Ovary (tissue), 9 donors: ENCODE measurements around the gene ATG2A. TPM values are rescaled to one million over a fixed set of nuclear protein-coding genes. Genes with fewer than 3 reads are reported as not detected.

Experiments
- DNase-seq, 5 donors: peaks; one replicate each; pipeline ENCODE4 v3.0.0-alpha.2; 2019 to 2020
- H3K27ac ChIP-seq, 2 donors: fragments of 200-600 bp; one replicate each; pipeline versions ENCODE4 v1.5.1 to v1.8.0; 2019 to 2022
- H3K27me3 ChIP-seq: fragments of 200-600 bp; one replicate; pipeline ENCODE4 v1.8.0; 2022
- H3K36me3 ChIP-seq: fragments of 200-600 bp; sonication (generic); one replicate; pipeline ENCODE4 v1.5.1; 2019
- H3K4me1 ChIP-seq: one replicate; pipeline ENCODE4 v1.8.1; 2013; ENCODE audit warnings: mild to moderate bottlenecking, moderate library complexity; ENCODE audit not compliant: insufficient read depth
- H3K4me3 ChIP-seq: fragments of 200-600 bp; sonication (generic); one replicate; pipeline ENCODE4 v1.5.1; 2017
- H3K9me3 ChIP-seq, 2 donors: fragments of 200-600 bp in 1 of 2; sonication (generic) in 1 of 2; one replicate each; pipeline versions ENCODE4 v1.5.1 to v1.8.1; 2013 to 2019; ENCODE audit warnings: mild to moderate bottlenecking in 1 of 2, moderate library complexity in 1 of 2
- EP300 ChIP-seq: sonication (generic); formaldehyde crosslinking; IDR thresholded peaks from one replicate; pipeline ENCODE4 v1.6.1; 2017; ENCODE audit warnings: antibody characterized with exemption
- POLR2A ChIP-seq: fragments of 450-650 bp; IDR thresholded peaks from one replicate; pipeline ENCODE4 v1.6.1; 2017; ENCODE audit warnings: antibody characterized with exemption, mild to moderate bottlenecking, moderate library complexity
- WGBS, 3 donors: extraction: QIAGEN DNeasy Blood & Tissue Kit in 1 of 3; methylation state at CpG; one replicate each; pipeline versions ENCODE4 v1.1.5 to v1.1.7; 2013 to 2017; 5-methylcytosine and 5-hydroxymethylcytosine counted together
- intact Hi-C, 4 donors: fragments of 100-400 bp; cut with DNase I; formaldehyde crosslinking; loops; one replicate each; pipeline versions ENCODE4 v1.11.0 to v1.15.1; 2022 to 2023
- polyA plus RNA-seq, 2 donors: library from polyadenylated mRNA; stranded (reverse); fragments of 200-250 nt in 1 of 2; fragments of 350-450 nt in 1 of 2; fragmentation: Illumina TruSeq in 1 of 2; extraction: RNeasy Lipid Tissue Mini Kit (QIAGEN cat#74804) in 1 of 2; gene quantifications; one replicate each; pipeline ENCODE4 v1.2.3, GENCODE V29; 2013 to 2014
- total RNA-seq, 7 donors: library from RNA; depleted of rRNA in 2 of 7; stranded (reverse); fragments of >200 nt in 2 of 7; fragmentation: NEBNext Ultra II Directional in 3 of 7; extraction: Animal tissue kit (Norgen Biotek cat#: 25700) in 3 of 7; gene quantifications; one replicate each; pipeline versions ENCODE4 v1.1.0 to v1.2.4, GENCODE V29; 2016 to 2023
- TF ChIP-seq, protein P1 (sequence below), 3 donors: fragments of 450-650 bp in 2 of 3; fragments of 200-600 bp in 1 of 3; IDR thresholded peaks; one replicate each; pipeline versions ENCODE4 v1.5.1 to v1.8.0; 2016 to 2022; ENCODE audit warnings: antibody characterized with exemption in 3 of 3, mild to moderate bottlenecking in 1 of 3
- donor health status: DM: no; HTN: no; CAD: no; lungs with moderate emphysema.
- donor health status: DM: no; HTN: no; CAD: no.
- donor health status: Bipolar disorder and iron deficiency.
- donor health status: DM: yes; HTN: yes; CAD: no.
- donor health status: DM: no; HTN: no; CAD: no.
- donor health status: DM: yes; HTN: yes; CAD: no.

Gene ATG2A
- total and polyA plus RNA-seq, 9 donors, result 2.2 to 40.1 (median 27.8) TPM

DNA sequence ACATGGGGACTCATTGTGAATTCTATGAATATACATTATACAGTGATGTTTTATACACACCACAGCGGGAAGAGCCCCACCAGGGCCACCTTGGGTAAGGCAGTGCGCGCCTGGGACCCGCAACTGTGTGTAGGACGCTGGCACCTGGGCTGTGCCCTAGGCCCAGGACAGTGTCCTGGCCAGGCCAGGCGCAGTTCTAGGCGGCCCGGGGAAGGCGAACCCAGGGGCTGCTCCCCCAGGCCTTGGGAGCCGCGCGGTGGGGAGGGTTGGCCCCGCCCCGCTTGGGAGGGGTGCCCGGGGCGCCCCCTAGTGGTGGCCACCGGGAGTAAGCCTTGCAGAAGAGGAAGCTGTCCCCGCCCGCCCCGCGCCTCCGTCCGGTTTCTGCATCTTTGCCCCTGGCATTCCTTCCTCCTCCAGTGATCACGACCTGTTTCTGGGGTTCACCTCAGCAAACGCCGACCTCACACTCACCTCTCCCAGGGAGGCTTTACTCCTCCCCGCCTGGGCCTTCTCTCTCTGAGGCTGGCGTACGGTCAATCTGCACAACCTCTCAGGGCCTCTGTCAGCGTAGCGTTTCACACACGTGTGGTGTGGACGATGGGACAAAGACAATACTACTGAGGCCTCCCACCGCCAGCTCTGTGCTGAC, 29.1 kb downstream of the ATG2A start:
- Histone ChIP-seq H3K36me3 (no peaks in the 10 kb centered on the region), H3K4me1 (peaks cover 1% of the 10 kb centered on the region), H3K4me3 (no peak overlapping the region), H3K27me3 (no peaks in the 10 kb centered on the region), H3K27ac (no peak overlapping the region), H3K9me3 (no peaks in the 10 kb centered on the region)
- TF ChIP-seq, protein P1, sequence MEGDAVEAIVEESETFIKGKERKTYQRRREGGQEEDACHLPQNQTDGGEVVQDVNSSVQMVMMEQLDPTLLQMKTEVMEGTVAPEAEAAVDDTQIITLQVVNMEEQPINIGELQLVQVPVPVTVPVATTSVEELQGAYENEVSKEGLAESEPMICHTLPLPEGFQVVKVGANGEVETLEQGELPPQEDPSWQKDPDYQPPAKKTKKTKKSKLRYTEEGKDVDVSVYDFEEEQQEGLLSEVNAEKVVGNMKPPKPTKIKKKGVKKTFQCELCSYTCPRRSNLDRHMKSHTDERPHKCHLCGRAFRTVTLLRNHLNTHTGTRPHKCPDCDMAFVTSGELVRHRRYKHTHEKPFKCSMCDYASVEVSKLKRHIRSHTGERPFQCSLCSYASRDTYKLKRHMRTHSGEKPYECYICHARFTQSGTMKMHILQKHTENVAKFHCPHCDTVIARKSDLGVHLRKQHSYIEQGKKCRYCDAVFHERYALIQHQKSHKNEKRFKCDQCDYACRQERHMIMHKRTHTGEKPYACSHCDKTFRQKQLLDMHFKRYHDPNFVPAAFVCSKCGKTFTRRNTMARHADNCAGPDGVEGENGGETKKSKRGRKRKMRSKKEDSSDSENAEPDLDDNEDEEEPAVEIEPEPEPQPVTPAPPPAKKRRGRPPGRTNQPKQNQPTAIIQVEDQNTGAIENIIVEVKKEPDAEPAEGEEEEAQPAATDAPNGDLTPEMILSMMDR (IDR thresholded peaks at IDR 0.05), result peak; percentile 90 to 96 (median 95)
- TF ChIP-seq EP300 (no peak), POLR2A (no peak)
- DNase-seq, result peak; percentile 69 to 88 (median 82)
- WGBS, 3 donors, result 15 to 21% (median 17%) methylated on average over 33 to 34 of the region's 34 CpGs
- intact Hi-C loops, result loop anchor here in 2 of 4 donors (2.0 to 5.0 kb wide), 2 partner anchors 41 to 43 kb away; partner anchors contain the start of gene CDC42BPG (in 1 of the 2)

DNA sequence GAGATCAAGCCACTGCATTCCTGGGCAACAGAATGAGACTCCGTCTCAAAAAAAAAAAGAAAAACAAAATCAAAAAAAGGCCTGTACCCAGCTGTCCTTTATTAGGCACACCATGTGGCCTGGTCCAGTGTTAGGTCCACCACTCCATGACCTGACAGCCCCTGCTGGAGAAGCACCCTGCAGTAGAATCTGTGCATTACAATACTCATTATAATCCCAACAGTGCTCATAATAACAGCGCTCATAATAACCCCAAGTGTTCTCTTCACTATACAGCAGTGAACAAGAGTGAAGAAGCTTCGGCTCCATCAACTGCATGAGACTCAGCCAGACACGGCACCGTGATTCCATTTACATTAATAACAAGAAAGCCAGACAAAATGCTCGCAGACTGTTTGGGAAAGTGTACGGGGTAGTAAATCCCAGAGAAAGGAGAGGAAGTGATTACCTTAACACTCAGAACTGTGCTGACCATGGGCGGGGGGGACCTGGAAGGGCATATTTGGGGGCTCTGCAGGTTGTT, 29.7 kb downstream of the ATG2A start:
- Histone ChIP-seq H3K9me3 (no peaks in the 10 kb centered on the region), H3K4me1 (peaks cover 1% of the 10 kb centered on the region), H3K36me3 (no peaks in the 10 kb centered on the region), H3K4me3 (no peak overlapping the region), H3K27ac (no peak overlapping the region), H3K27me3 (no peaks in the 10 kb centered on the region)
- WGBS, 3 donors, result 78 to 85% (median 81%) methylated on average over 8 of the region's 8 CpGs
- DNase-seq, result no peak
- intact Hi-C loops, result loop anchor here in 1 of 4 donors (5.0 kb wide), 1 partner anchor 40 kb away; no protein-coding TSS in a partner anchor
- TF ChIP-seq POLR2A (no peak), EP300 (no peak)
- TF ChIP-seq, protein P1 (IDR thresholded peaks at IDR 0.05), result no peak

DNA sequence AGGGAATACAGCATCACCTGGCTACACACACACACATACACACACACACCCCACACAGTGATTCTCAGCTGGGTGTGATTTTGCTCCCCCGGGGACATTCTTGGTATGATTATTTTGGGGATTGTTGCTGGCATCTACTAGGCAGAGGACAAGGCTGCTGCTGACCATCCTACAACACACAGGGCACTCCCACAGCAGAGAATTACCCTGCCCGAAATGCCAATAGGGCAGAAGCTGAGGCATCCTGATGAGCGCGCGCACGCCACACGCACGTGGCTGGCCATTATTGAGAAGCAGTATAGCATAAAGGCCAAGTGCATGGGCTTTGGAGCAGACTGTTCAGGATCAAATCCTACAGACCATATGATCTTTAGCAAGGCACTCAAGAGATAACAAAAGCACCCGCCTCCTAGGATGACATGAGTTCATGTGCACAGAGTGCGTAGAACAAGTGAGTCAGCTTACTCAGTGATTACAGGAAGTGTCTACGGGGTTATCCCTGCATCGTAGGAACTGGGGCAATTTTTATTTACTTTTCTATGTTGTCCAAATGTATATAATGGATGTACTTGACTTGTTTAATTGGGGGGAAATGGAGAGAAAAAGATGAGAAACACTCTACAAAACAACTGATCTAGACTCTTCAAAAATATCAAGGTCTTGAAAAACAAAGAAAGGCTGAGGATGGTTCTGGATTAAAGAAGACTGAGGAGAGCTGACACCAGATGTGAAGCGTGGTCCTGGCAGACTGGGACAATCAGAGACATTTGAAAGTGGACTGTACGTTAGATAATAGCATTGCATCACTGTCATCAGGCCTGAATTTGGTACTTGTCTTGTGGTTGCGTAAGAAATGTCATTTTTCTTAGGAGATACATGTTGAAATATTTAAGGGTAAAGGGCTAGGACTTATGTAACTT, 31.4 kb downstream of the ATG2A start:
- peaks cover 1% of the 10 kb centered on the region for H3K4me1 ChIP-seq
- no peaks in the 10 kb centered on the region for H3K9me3 ChIP-seq
- H3K36me3 ChIP-seq, result no peaks in the 10 kb centered on the region
- no peak overlapping the region for H3K4me3 ChIP-seq
- H3K27ac ChIP-seq, result no peak overlapping the region
- TF ChIP-seq EP300, result no peak
- TF ChIP-seq POLR2A, result no peak
- TF ChIP-seq, protein P1 (IDR thresholded peaks at IDR 0.05), result no peak
- DNase-seq, result no peak
- no peaks in the 10 kb centered on the region for H3K27me3 ChIP-seq
- WGBS, 3 donors, result 81 to 86% (median 84%) methylated on average over 15 of the region's 15 CpGs
- intact Hi-C loops, result loop anchor here in 1 of 4 donors (5.0 kb wide), 1 partner anchor 38 kb away; no protein-coding TSS in a partner anchor

DNA sequence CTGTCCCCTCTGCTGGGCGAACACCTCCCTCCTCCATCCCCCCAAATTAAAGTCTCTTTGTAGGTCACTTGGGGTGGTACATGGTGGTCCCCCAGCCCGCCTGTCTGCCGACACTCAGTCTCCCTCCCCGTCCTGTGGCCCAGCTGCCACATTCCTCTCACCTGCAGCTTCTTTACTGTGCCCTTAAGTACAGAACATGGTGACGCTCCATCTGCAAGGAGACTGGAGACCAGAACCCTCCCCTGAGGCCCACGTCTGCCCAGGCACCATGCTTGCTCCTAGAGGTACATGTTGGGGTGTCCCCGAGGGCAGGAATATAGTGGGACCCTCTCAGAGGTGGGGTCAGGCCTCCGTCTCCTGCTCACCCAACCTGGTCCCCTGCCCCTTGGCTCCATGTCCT, 33.0 kb downstream of the ATG2A start:
- TF ChIP-seq POLR2A, result no peak
- TF ChIP-seq, protein P1 (IDR thresholded peaks at IDR 0.05), result no peak
- TF ChIP-seq EP300, result no peak
- WGBS, 3 donors, result 90 to 91% (median 90%) methylated on average over 8 of the region's 8 CpGs
- DNase-seq, result no peak
- H3K27ac ChIP-seq, result no peak overlapping the region
- intact Hi-C loops, result no loop called here
- H3K4me3 ChIP-seq, result no peak overlapping the region
- no peaks in the 10 kb centered on the region for H3K36me3 ChIP-seq
- H3K9me3 ChIP-seq, result no peaks in the 10 kb centered on the region
- no peaks in the 10 kb centered on the region for H3K27me3 ChIP-seq
- peaks cover 3% of the 10 kb centered on the region for H3K4me1 ChIP-seq
